ENCODE data around the gene GNRHR.
A peak's percentile ranks its signal among the peaks of the same experiment; 100 is the strongest.
"Not testable (repeated sequence)": the region's sequence is repeated elsewhere in the genome, so short reads cannot be mapped to it uniquely, and the experiment has no call there.

Gene GNRHR

DNA sequence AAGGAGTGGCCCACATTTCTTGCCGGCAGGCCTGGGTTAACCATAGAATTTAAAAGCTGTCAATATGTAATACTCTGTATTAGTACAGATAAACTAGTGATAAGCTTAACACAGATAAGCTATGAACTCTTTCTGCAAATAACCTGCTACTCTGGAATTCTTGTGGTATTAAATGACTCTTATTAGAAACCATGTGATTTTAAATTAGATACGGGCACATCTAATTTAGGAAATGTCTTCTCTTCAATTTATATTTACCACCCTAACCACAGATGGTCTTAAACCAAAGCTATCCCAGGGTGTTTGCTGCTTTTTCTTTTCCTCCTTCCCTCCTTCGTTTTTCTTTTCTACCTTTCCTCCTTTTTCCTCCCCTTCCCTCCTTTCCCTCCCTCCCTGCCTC lies 4.9 kb downstream of the GNRHR start:
- Mint-ChIP-seq H3K9me3 (no peaks in the 10 kb centered on the region), H3K27ac (no peak overlapping the region), H3K36me3 (ENCODE audit: low read depth) (no peaks in the 10 kb centered on the region), H3K27me3 (no peaks in the 10 kb centered on the region), H3K4me3 (no peak overlapping the region), H3K4me1 (ENCODE audit: low read depth) (peaks cover 14% of the 10 kb centered on the region)

GRCh38 chr4:67746797-67747495 lies 7.2 kb downstream of the GNRHR start:
- peak overlapping the region; percentile 80 for H3K27ac Mint-ChIP-seq
- H3K27me3 Mint-ChIP-seq = no peaks in the 10 kb centered on the region
- H3K4me3 Mint-ChIP-seq = peak overlapping the region; percentile 4

GRCh38 chr4:67744561-67745283 lies 9.5 kb downstream of the GNRHR start:
- Mint-ChIP-seq H3K27me3 (no peaks in the 10 kb centered on the region), H3K4me1 (ENCODE audit: low read depth) (peaks cover 14% of the 10 kb centered on the region), H3K36me3 (ENCODE audit: low read depth) (no peaks in the 10 kb centered on the region), H3K27ac (no peak overlapping the region), H3K4me3 (no peak overlapping the region), H3K9me3 (no peaks in the 10 kb centered on the region)

More at GRCh38 chr4:67746797-67747495, 7.2 kb downstream of the GNRHR start:
- H3K4me1 Mint-ChIP-seq (ENCODE audit: low read depth) = peaks cover 14% of the 10 kb centered on the region
- H3K36me3 Mint-ChIP-seq (ENCODE audit: low read depth) = no peaks in the 10 kb centered on the region
- no peaks in the 10 kb centered on the region for H3K9me3 Mint-ChIP-seq

- H3K27ac Mint-ChIP-seq = no peak overlapping the region
- no peak overlapping the region for H3K4me3 Mint-ChIP-seq
- H3K4me1 Mint-ChIP-seq (ENCODE audit: low read depth) = peaks cover 14% of the 10 kb centered on the region
- H3K36me3 Mint-ChIP-seq (ENCODE audit: low read depth) = no peaks in the 10 kb centered on the region
- no peaks in the 10 kb centered on the region for H3K9me3 Mint-ChIP-seq
- no peaks in the 10 kb centered on the region for H3K27me3 Mint-ChIP-seq
Measured at GRCh38 chr4:67743194-67743593, 11.0 kb downstream of the GNRHR start.

DNA sequence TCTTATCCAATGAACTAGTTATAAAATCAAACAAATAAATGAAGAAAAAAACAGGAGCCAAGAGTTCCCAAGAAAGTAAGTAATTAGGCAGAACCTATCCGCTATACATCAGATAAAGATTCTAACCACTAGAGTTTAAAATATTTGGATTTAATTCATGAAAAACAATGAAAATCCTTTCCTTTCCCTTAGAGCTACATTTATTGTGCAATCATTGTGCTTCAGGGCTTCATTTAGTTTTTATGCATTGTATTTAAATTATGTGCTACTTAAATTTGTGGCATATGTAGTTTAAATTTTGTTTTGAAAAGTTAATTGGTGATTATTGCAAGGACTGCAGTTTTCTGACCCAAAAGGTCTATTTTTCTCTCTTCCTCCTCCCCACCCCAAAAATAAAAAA lies 17.9 kb downstream of the GNRHR start:
- Mint-ChIP-seq H3K9me3 (no peaks in the 10 kb centered on the region), H3K27me3 (no peaks in the 10 kb centered on the region), H3K4me1 (ENCODE audit: low read depth) (no peaks in the 10 kb centered on the region), H3K4me3 (no peak overlapping the region), H3K36me3 (ENCODE audit: low read depth) (peaks cover 15% of the 10 kb centered on the region), H3K27ac (no peak overlapping the region)

- no peaks in the 10 kb centered on the region for H3K9me3 Mint-ChIP-seq
- H3K27ac Mint-ChIP-seq = no peak overlapping the region
- no peak overlapping the region for H3K4me3 Mint-ChIP-seq
- H3K27me3 Mint-ChIP-seq = no peaks in the 10 kb centered on the region
- peaks cover 15% of the 10 kb centered on the region for H3K36me3 Mint-ChIP-seq (ENCODE audit: low read depth)
- no peaks in the 10 kb centered on the region for H3K4me1 Mint-ChIP-seq (ENCODE audit: low read depth)
Measured at GRCh38 chr4:67735325-67735724, 18.9 kb downstream of the GNRHR start.

- not testable (repeated sequence) for H3K4me3 Mint-ChIP-seq, H3K27me3 Mint-ChIP-seq, H3K27ac Mint-ChIP-seq, H3K9me3 Mint-ChIP-seq
- peaks cover 22% of the 10 kb centered on the region for H3K36me3 Mint-ChIP-seq (ENCODE audit: low read depth)
- peaks cover 15% of the 10 kb centered on the region for H3K4me1 Mint-ChIP-seq (ENCODE audit: low read depth)
Measured at GRCh38 chr4:67730511-67730910, 23.7 kb downstream of the GNRHR start.

GRCh38 chr4:67727124-67727850 lies 26.9 kb downstream of the GNRHR start:
- no peak overlapping the region for H3K4me3 Mint-ChIP-seq
- no peaks in the 10 kb centered on the region for H3K27me3 Mint-ChIP-seq
- no peaks in the 10 kb centered on the region for H3K9me3 Mint-ChIP-seq
- H3K4me1 Mint-ChIP-seq (ENCODE audit: low read depth) = peaks cover 15% of the 10 kb centered on the region
- H3K27ac Mint-ChIP-seq = peak overlapping the region; percentile 24
- H3K36me3 Mint-ChIP-seq (ENCODE audit: low read depth) = peaks cover 17% of the 10 kb centered on the region

GRCh38 chr4:67725981-67726380 lies 28.2 kb downstream of the GNRHR start:
- H3K27ac Mint-ChIP-seq = no peak overlapping the region
- H3K4me1 Mint-ChIP-seq (ENCODE audit: low read depth) = peaks cover 15% of the 10 kb centered on the region
- peaks cover 16% of the 10 kb centered on the region for H3K36me3 Mint-ChIP-seq (ENCODE audit: low read depth)
- H3K4me3 Mint-ChIP-seq = no peak overlapping the region
- H3K27me3 Mint-ChIP-seq = no peaks in the 10 kb centered on the region
- H3K9me3 Mint-ChIP-seq = no peaks in the 10 kb centered on the region

GRCh38 chr4:67725132-67725531 lies 29.1 kb downstream of the GNRHR start:
- no peaks in the 10 kb centered on the region for H3K27me3 Mint-ChIP-seq
- no peak overlapping the region for H3K27ac Mint-ChIP-seq
- H3K4me3 Mint-ChIP-seq = no peak overlapping the region
- H3K36me3 Mint-ChIP-seq (ENCODE audit: low read depth) = peaks cover 23% of the 10 kb centered on the region
- peaks cover 15% of the 10 kb centered on the region for H3K4me1 Mint-ChIP-seq (ENCODE audit: low read depth)
- no peaks in the 10 kb centered on the region for H3K9me3 Mint-ChIP-seq

DNA sequence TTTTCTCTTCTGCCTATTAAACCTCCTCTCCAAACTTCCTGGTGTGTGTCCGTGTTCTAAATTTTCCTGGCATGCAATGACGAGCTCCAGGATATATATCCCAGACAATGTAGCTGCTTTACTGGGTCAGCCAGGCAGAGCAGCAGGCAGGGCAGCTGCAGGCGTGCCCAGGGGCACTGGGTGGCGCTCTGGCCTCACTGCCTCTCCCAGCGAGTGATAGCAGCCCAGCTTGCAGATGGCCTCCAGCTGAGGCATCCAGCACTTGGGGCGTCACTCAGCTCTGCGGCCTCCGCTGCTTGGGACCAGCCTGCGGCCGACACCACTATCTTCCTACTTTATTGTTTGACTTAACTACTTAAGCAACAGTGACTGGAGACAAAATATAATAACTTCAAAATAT lies 30.2 kb downstream of the GNRHR start:
- Mint-ChIP-seq H3K9me3 (no peaks in the 10 kb centered on the region), H3K36me3 (ENCODE audit: low read depth) (peaks cover 15% of the 10 kb centered on the region), H3K4me3 (no peak overlapping the region), H3K4me1 (ENCODE audit: low read depth) (peaks cover 15% of the 10 kb centered on the region), H3K27me3 (no peaks in the 10 kb centered on the region), H3K27ac (no peak overlapping the region)

DNA sequence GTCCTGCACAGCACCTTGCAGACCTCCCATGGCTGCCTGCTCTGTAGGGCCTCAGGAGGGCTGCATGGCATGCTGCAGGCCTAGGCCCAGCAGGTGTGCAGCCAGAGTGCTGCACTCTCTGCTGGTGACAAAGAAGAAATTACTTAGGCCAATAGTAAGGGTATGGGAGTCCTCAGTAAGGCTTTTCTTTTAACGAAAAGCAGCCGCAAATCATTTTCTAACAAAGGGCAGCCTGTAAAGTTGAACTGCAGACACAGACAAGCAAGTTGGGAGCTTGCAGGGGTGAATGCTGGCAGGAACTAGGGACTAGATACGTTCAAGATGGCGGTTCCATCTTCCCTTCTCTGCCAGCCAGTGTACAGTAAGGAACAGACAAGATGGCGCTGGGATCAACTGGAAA lies 30.8 kb downstream of the GNRHR start:
- Mint-ChIP-seq H3K27me3 (no peaks in the 10 kb centered on the region), H3K4me1 (ENCODE audit: low read depth) (peaks cover 15% of the 10 kb centered on the region), H3K36me3 (ENCODE audit: low read depth) (peaks cover 15% of the 10 kb centered on the region), H3K9me3 (no peaks in the 10 kb centered on the region), H3K4me3 (no peak overlapping the region), H3K27ac (no peak overlapping the region)

GRCh38 chr4:67721770-67722597 lies 32.2 kb downstream of the GNRHR start:
- peaks cover 7% of the 10 kb centered on the region for H3K4me1 Mint-ChIP-seq (ENCODE audit: low read depth)
- no peak overlapping the region for H3K27ac Mint-ChIP-seq
- H3K36me3 Mint-ChIP-seq (ENCODE audit: low read depth) = peaks cover 17% of the 10 kb centered on the region
- no peak overlapping the region for H3K4me3 Mint-ChIP-seq
- no peaks in the 10 kb centered on the region for H3K27me3 Mint-ChIP-seq
- no peaks in the 10 kb centered on the region for H3K9me3 Mint-ChIP-seq

DNA sequence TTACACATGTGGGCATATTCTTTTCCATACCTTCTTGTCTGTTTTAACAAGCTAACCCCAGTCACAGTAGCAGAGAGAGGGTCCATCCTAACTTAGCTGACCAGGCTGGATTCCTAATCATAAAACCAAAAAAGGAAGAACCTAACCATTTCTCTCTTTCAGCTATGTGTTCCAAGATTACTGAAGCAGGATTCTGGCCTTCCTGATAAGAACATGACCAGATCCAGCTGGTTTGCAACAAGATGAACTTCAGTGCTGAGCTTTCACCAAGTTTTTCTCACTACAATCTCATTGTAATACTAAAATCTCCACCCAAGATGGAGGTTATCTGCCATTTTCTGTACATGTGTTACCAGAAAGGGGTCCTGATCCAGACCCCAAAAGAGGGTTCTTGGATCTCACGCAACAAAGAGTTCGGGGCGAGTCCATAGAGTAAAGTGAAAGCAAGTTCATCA lies 32.8 kb downstream of the GNRHR start:
- Mint-ChIP-seq H3K36me3 (ENCODE audit: low read depth) (peaks cover 23% of the 10 kb centered on the region), H3K27ac (no peak overlapping the region), H3K4me3 (no peak overlapping the region), H3K4me1 (ENCODE audit: low read depth) (peaks cover 3% of the 10 kb centered on the region), H3K9me3 (no peaks in the 10 kb centered on the region), H3K27me3 (no peaks in the 10 kb centered on the region)

Measured in stimulated activated naive CD8-positive, alpha-beta T cell treated with anti-CD3 and anti-CD28 coated beads, Interleukin-15, Interleukin-2, amounts not matched to agents 100 ng/mL and 50 ng/mL, for 24 hours (primary cell).